HL-60 (cell line): ENCODE measurements around the gene EXOC5.

Source experiments
- DNase-seq, 2 experiments: peaks; one replicate each; pipeline ENCODE4 v3.0.0-alpha.2; 2010 to 2020; ENCODE audit warnings: low read depth in 1 of 2, low spot score in 1 of 2
- H3K27ac ChIP-seq: fragments of 250-450 bp; sonication (Bioruptor Pico); replicated peaks from 2 replicates; pipeline ENCODE4 v1.5.1; 2020; ENCODE audit warnings: mild to moderate bottlenecking, moderate library complexity
- H3K27me3 ChIP-seq: fragments of 250-450 bp; sonication (Bioruptor Pico); 2 replicates; pipeline ENCODE4 v1.5.1; 2021; ENCODE audit warnings: mild to moderate bottlenecking, moderate library complexity; ENCODE audit not compliant: insufficient read depth, poor library complexity, severe bottlenecking
- H3K4me3 ChIP-seq: replicated peaks from 2 replicates; pipeline ENCODE4 v1.5.1; 2011; ENCODE audit warnings: mild to moderate bottlenecking, control low read depth, low read length; ENCODE audit not compliant: insufficient read depth
- GABPA ChIP-seq: IDR thresholded peaks from 2 replicates; pipeline ENCODE4 v1.6.1; 2012; ENCODE audit warnings: low read depth
- POLR2AphosphoS5 ChIP-seq: IDR thresholded peaks from 2 replicates; pipeline ENCODE4 v1.6.1; 2012; ENCODE audit warnings: low read depth
- SPI1 ChIP-seq: IDR thresholded peaks from 2 replicates; pipeline ENCODE4 v1.6.1; 2012; ENCODE audit warnings: low read depth, mild to moderate bottlenecking, borderline replicate concordance
- TF ChIP-seq, protein P1 (sequence below): IDR thresholded peaks from one replicate; pipeline ENCODE4 v1.5.1; 2011; ENCODE audit warnings: low read length, control low read depth, inconsistent platforms; ENCODE audit not compliant: insufficient read depth
- TF ChIP-seq, protein P2 (sequence below): IDR thresholded peaks from 2 replicates; pipeline ENCODE4 v1.6.1; 2012; ENCODE audit warnings: low read depth; ENCODE audit not compliant: insufficient replicate concordance

The EXOC5 gene

DNA sequence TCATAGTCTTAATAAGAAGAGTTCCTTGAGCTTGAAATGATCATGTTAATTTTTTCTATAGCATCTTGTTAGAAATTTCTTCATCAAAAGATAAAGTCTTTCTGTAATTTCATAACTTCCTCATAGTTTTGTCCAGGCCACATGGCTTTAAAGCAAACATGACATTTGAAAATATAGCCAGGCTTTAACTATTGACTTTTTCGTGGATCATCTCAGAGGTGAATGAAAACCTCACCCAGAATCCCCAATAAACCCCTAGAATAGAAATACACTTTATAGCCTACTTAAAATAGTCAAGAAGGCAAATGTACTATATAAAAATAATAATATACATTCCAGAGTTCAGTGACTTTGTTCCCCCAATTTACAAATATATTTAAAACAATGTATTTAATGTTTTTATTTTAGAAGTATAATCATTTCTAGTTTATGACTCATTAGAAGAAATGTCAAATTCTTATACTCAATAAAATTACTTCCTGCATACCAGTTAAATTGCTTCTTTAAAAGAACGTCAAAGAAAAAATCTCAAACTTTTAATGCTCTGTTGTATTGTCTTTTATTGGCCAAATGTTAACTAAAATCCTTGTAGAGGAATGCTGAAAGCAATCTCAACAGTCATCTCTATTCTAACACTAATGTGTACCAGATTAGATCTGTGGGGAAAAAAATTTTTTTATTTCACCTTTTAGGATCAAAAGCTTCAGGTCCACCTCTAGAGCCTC lies 21.6 kb downstream of the EXOC5 start:
- TF ChIP-seq, protein P1, sequence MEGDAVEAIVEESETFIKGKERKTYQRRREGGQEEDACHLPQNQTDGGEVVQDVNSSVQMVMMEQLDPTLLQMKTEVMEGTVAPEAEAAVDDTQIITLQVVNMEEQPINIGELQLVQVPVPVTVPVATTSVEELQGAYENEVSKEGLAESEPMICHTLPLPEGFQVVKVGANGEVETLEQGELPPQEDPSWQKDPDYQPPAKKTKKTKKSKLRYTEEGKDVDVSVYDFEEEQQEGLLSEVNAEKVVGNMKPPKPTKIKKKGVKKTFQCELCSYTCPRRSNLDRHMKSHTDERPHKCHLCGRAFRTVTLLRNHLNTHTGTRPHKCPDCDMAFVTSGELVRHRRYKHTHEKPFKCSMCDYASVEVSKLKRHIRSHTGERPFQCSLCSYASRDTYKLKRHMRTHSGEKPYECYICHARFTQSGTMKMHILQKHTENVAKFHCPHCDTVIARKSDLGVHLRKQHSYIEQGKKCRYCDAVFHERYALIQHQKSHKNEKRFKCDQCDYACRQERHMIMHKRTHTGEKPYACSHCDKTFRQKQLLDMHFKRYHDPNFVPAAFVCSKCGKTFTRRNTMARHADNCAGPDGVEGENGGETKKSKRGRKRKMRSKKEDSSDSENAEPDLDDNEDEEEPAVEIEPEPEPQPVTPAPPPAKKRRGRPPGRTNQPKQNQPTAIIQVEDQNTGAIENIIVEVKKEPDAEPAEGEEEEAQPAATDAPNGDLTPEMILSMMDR: no peak
- TF ChIP-seq GABPA (no peak), SPI1 (no peak), POLR2AphosphoS5 (no peak)
- TF ChIP-seq, protein P2, sequence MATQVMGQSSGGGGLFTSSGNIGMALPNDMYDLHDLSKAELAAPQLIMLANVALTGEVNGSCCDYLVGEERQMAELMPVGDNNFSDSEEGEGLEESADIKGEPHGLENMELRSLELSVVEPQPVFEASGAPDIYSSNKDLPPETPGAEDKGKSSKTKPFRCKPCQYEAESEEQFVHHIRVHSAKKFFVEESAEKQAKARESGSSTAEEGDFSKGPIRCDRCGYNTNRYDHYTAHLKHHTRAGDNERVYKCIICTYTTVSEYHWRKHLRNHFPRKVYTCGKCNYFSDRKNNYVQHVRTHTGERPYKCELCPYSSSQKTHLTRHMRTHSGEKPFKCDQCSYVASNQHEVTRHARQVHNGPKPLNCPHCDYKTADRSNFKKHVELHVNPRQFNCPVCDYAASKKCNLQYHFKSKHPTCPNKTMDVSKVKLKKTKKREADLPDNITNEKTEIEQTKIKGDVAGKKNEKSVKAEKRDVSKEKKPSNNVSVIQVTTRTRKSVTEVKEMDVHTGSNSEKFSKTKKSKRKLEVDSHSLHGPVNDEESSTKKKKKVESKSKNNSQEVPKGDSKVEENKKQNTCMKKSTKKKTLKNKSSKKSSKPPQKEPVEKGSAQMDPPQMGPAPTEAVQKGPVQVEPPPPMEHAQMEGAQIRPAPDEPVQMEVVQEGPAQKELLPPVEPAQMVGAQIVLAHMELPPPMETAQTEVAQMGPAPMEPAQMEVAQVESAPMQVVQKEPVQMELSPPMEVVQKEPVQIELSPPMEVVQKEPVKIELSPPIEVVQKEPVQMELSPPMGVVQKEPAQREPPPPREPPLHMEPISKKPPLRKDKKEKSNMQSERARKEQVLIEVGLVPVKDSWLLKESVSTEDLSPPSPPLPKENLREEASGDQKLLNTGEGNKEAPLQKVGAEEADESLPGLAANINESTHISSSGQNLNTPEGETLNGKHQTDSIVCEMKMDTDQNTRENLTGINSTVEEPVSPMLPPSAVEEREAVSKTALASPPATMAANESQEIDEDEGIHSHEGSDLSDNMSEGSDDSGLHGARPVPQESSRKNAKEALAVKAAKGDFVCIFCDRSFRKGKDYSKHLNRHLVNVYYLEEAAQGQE: no peak
- H3K27ac ChIP-seq: no peak overlapping the region
- no peak for DNase-seq
- H3K27me3 ChIP-seq: no peaks in the 10 kb centered on the region
- no peak overlapping the region for H3K4me3 ChIP-seq

DNA sequence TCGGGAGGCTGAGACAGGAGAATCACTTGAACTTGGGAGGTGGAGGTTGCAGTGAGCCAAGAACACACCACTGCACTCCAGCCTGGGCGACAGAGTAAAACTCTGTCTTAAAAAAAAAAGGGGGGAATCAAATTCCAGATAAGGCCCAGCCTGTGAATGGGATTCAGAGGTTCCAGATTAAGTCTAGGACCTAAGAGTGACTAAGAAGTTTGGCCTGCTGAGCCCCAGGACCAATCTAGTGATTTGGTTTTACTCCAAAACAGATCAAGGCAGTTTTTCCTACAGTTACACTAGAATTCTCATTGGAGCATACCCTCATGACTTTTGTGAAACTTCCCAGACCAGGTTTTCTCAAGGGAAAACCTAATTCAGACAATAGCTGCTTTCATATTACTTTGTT lies 22.8 kb downstream of the EXOC5 start:
- TF ChIP-seq GABPA (no peak), SPI1 (no peak), POLR2AphosphoS5 (no peak)
- TF ChIP-seq, protein P2: no peak
- TF ChIP-seq, protein P1: no peak
- no peak for DNase-seq
- H3K27ac ChIP-seq: no peak overlapping the region

DNA sequence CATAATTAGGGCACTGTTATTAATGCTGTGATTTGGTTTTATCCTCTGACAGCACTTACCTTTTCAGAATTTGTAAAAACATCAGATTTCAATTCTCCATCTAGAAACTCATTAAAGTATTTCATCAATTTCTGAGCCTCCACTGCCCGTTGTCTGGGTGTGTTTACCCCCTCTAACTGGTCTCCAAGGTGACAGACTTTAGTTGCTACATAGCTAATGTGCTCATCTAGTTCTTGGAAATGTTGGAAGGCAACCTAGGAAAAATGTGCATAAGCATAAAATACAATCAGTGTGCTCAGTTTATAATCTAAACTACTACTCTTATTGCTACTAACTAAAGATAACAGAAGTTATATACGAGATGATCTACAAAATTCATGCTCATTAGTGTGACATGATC lies 24.6 kb downstream of the EXOC5 start:
- Histone ChIP-seq H3K27ac (no peak overlapping the region), H3K27me3 (no peaks in the 10 kb centered on the region), H3K4me3 (no peak overlapping the region)
- TF ChIP-seq GABPA (no peak), SPI1 (no peak), POLR2AphosphoS5 (no peak)
- TF ChIP-seq, protein P1: no peak
- TF ChIP-seq, protein P2: no peak
- DNase-seq: no peak

More for the DNA sequence above, 22.8 kb downstream of the EXOC5 start:
- no peak overlapping the region for H3K4me3 ChIP-seq
- H3K27me3 ChIP-seq: no peaks in the 10 kb centered on the region
